ENCODE data around the gene CCR4. TPM values are rescaled to one million over a fixed set of nuclear protein-coding genes. Genes with fewer than 3 reads are reported as not detected.
"Not testable (repeated sequence)": the region's sequence is repeated elsewhere in the genome, so short reads cannot be mapped to it uniquely, and the experiment has no call there.

The CCR4 gene
- total and polyA plus RNA-seq, 2 donors (not counting 1 experiment from before 2014, with no cell fraction given): not detected

DNA sequence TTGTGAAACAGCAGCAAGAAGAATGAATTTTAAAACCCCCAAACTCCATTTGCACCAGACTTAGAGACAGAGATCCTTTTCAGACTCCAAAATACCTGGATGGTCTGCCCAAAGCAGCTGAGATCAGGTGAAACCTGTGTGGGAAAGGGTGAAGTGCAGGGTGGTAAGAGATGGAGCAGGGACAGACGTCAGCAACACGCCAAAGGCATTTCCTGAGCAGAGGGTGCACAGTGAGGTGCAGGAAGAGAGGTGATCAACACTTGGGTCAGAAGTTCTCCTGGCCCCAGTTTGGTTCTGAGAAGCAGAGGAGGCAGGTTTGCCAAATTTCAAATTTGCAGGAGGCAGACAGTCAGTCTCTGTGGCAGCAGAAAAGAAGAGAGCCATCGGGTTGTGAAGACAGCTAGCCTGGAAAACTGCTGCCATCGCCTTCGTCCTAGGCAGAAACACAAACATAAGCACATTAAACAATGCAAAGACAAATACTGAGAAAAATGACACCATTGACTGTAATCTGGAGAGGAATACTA, 9.8 kb downstream of the CCR4 start:
- no peak overlapping the region for H3K4me2 ChIP-seq (ENCODE audit: extremely low read depth, insufficient read depth, low read length)
- no peaks in the 10 kb centered on the region for H4K20me1 ChIP-seq (ENCODE audit: control insufficient read depth, extremely low read depth, insufficient read depth, low read length)
- TF ChIP-seq, protein P1, sequence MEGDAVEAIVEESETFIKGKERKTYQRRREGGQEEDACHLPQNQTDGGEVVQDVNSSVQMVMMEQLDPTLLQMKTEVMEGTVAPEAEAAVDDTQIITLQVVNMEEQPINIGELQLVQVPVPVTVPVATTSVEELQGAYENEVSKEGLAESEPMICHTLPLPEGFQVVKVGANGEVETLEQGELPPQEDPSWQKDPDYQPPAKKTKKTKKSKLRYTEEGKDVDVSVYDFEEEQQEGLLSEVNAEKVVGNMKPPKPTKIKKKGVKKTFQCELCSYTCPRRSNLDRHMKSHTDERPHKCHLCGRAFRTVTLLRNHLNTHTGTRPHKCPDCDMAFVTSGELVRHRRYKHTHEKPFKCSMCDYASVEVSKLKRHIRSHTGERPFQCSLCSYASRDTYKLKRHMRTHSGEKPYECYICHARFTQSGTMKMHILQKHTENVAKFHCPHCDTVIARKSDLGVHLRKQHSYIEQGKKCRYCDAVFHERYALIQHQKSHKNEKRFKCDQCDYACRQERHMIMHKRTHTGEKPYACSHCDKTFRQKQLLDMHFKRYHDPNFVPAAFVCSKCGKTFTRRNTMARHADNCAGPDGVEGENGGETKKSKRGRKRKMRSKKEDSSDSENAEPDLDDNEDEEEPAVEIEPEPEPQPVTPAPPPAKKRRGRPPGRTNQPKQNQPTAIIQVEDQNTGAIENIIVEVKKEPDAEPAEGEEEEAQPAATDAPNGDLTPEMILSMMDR (conservative IDR thresholded peaks at IDR 0.05 in 1 of 2, IDR thresholded peaks at IDR 0.05 in 1 of 2; ENCODE audit: low read depth in 1 of 2, low read length in 2 of 2): no peak
- no peak for TF ChIP-seq EZH2 (IDR thresholded peaks at IDR 0.05; ENCODE audit: low read length, missing control alignments)
- no peak overlapping the region for H3K9ac ChIP-seq (ENCODE audit: insufficient read depth, low read length)
- no peaks in the 10 kb centered on the region for H3K79me2 ChIP-seq (ENCODE audit: control insufficient read depth, insufficient read depth, low read length)
- no peak overlapping the region for H2AFZ ChIP-seq (ENCODE audit: low read length)
- no peaks in the 10 kb centered on the region for H3K36me3 ChIP-seq (ENCODE audit: control insufficient read depth, insufficient read depth, low read length)
- no peak overlapping the region for H3K4me3 ChIP-seq (replicated peaks in 1 of 4; ENCODE audit: control extremely low read depth in 1 of 4, insufficient read depth in 1 of 4, low read depth in 3 of 4, low read length in 4 of 4)
- no peaks in the 10 kb centered on the region for H3K27me3 ChIP-seq (ENCODE audit: control insufficient read depth, insufficient read depth, low read length)
- no peaks in the 10 kb centered on the region for H3K9me3 ChIP-seq (ENCODE audit: control insufficient read depth, insufficient read depth, low read depth, low read length)
- no peak for DNase-seq (ENCODE audit: low read depth in 2 of 2)
- H3K4me1 ChIP-seq (ENCODE audit: control insufficient read depth, extremely low read depth, insufficient read depth, low read length): no peaks in the 10 kb centered on the region
- no peak overlapping the region for H3K27ac ChIP-seq (ENCODE audit: insufficient read depth, low read length)

DNA sequence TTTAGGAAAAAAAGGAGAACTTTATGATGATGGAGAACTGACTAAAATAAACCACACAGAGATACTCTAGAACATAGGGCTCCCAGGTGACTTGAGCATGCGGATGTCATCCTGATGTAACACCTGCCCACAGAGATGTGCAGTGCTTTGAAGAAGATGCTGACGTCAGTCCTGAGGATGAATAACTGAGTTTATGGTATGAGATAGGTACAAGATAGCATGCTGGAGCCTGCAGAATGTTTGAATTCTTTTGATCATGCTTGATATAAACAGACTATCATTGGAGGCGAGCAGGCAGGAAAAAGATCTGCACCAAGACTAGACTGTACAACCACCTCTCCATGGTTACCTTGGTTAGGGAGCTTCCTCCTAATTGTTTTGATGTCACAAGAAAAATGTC, 12.4 kb downstream of the CCR4 start:
- Histone ChIP-seq H4K20me1 (ENCODE audit: control insufficient read depth, extremely low read depth, insufficient read depth, low read length) (no peaks in the 10 kb centered on the region), H3K4me2 (ENCODE audit: extremely low read depth, insufficient read depth, low read length) (no peak overlapping the region), H2AFZ (ENCODE audit: low read length) (no peak overlapping the region), H3K79me2 (ENCODE audit: control insufficient read depth, insufficient read depth, low read length) (no peaks in the 10 kb centered on the region), H3K27me3 (ENCODE audit: control insufficient read depth, insufficient read depth, low read length) (no peaks in the 10 kb centered on the region), H3K4me3 (replicated peaks in 1 of 4; ENCODE audit: control extremely low read depth in 1 of 4, insufficient read depth in 1 of 4, low read depth in 3 of 4, low read length in 4 of 4) (no peak overlapping the region), H3K9ac (ENCODE audit: insufficient read depth, low read length) (no peak overlapping the region), H3K4me1 (ENCODE audit: control insufficient read depth, extremely low read depth, insufficient read depth, low read length) (no peaks in the 10 kb centered on the region), H3K27ac (ENCODE audit: insufficient read depth, low read length) (no peak overlapping the region), H3K36me3 (ENCODE audit: control insufficient read depth, insufficient read depth, low read length) (no peaks in the 10 kb centered on the region), H3K9me3 (ENCODE audit: control insufficient read depth, insufficient read depth, low read depth, low read length) (no peaks in the 10 kb centered on the region)
- no peak for TF ChIP-seq EZH2 (IDR thresholded peaks at IDR 0.05; ENCODE audit: low read length, missing control alignments)
- TF ChIP-seq, protein P1 (conservative IDR thresholded peaks at IDR 0.05 in 1 of 2, IDR thresholded peaks at IDR 0.05 in 1 of 2; ENCODE audit: low read depth in 1 of 2, low read length in 2 of 2): no peak
- DNase-seq (ENCODE audit: low read depth in 2 of 2): no peak

DNA sequence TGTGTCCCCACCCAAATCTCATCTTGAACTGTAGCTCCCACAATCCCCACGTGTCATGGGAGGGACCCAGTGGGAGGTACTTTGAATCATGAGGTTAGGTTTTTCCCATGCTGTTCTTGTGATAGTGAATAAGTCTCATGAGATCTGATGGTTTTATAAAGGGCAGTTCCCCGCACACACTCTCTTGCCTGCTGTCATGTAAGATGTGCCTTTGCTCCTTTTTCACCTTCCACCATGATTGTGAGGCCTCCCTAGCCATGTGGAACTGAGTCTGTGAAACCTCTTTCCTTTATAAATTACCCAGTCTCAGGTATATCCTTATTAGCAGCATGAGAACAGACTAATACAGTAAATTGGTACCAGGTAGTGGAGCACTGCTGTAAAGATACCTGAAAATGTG, 13.3 kb downstream of the CCR4 start:
- H3K27ac ChIP-seq (ENCODE audit: insufficient read depth, low read length); H2AFZ ChIP-seq (ENCODE audit: low read length); H3K4me1 ChIP-seq (ENCODE audit: control insufficient read depth, extremely low read depth, insufficient read depth, low read length); H3K9me3 ChIP-seq (ENCODE audit: control insufficient read depth, insufficient read depth, low read depth, low read length); H3K27me3 ChIP-seq (ENCODE audit: control insufficient read depth, insufficient read depth, low read length); H3K9ac ChIP-seq (ENCODE audit: insufficient read depth, low read length); H3K79me2 ChIP-seq (ENCODE audit: control insufficient read depth, insufficient read depth, low read length); H4K20me1 ChIP-seq (ENCODE audit: control insufficient read depth, extremely low read depth, insufficient read depth, low read length); H3K4me2 ChIP-seq (ENCODE audit: extremely low read depth, insufficient read depth, low read length); DNase-seq (ENCODE audit: low read depth in 2 of 2); H3K36me3 ChIP-seq (ENCODE audit: control insufficient read depth, insufficient read depth, low read length); H3K4me3 ChIP-seq (replicated peaks in 1 of 4; ENCODE audit: control extremely low read depth in 1 of 4, insufficient read depth in 1 of 4, low read depth in 3 of 4, low read length in 4 of 4): not testable (repeated sequence)

DNA sequence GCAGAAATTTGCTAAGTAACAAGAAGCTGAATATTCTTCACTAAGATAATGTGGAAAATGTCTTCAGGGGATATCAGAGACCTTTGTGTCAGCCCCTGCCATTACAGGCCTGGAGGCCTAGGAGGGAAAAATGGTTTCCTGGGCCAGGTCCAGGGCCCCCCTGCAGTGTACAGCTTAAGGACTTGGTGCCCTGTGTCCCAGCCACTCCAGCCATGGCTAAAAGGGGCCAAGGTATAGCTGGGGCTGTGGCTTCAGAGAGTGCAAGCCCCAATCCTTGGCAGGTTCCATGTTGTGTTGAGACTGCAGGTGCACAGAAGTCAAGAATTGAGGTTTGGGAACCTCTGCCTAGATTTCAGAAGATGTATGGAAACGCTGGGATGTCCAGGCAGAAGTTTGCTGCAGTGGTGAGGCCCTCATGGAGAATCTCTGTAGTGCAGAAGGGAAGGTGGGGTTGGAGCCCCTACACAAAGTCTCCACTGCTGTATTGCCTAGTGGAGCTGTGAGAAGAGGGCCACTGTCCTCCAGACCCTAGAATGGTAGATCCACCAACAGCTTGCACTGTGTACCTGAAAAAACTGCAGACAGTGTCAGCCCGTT, 14.3 kb downstream of the CCR4 start:
- not testable (repeated sequence) for H3K4me1 ChIP-seq (ENCODE audit: control insufficient read depth, extremely low read depth, insufficient read depth, low read length); H3K79me2 ChIP-seq (ENCODE audit: control insufficient read depth, insufficient read depth, low read length); H2AFZ ChIP-seq (ENCODE audit: low read length); H4K20me1 ChIP-seq (ENCODE audit: control insufficient read depth, extremely low read depth, insufficient read depth, low read length); H3K36me3 ChIP-seq (ENCODE audit: control insufficient read depth, insufficient read depth, low read length); H3K27me3 ChIP-seq (ENCODE audit: control insufficient read depth, insufficient read depth, low read length); DNase-seq (ENCODE audit: low read depth in 2 of 2); H3K9ac ChIP-seq (ENCODE audit: insufficient read depth, low read length); H3K27ac ChIP-seq (ENCODE audit: insufficient read depth, low read length); H3K9me3 ChIP-seq (ENCODE audit: control insufficient read depth, insufficient read depth, low read depth, low read length); H3K4me2 ChIP-seq (ENCODE audit: extremely low read depth, insufficient read depth, low read length); H3K4me3 ChIP-seq (replicated peaks in 1 of 4; ENCODE audit: control extremely low read depth in 1 of 4, insufficient read depth in 1 of 4, low read depth in 3 of 4, low read length in 4 of 4)

DNA sequence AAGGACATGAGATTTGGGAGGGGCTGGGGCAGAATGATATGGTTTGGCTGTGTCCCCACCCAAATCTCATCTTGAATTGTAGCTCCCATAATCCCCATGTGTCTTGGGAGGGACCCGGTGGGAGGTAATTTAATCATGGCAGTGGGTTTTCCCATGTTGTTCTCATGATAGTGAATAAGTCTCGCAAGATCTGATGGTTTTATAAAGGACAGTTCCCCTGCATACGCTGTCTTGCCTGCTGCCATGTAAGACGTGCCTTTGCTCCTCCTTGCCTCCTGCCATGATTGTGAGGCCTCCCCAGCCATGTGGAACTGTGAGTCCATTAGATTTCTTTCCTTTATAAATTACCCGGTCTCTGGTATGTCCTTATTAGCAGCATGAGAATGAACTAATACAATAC, 15.2 kb downstream of the CCR4 start:
- not testable (repeated sequence) for H4K20me1 ChIP-seq (ENCODE audit: control insufficient read depth, extremely low read depth, insufficient read depth, low read length); H3K36me3 ChIP-seq (ENCODE audit: control insufficient read depth, insufficient read depth, low read length); H3K27ac ChIP-seq (ENCODE audit: insufficient read depth, low read length); DNase-seq (ENCODE audit: low read depth in 2 of 2); H3K4me2 ChIP-seq (ENCODE audit: extremely low read depth, insufficient read depth, low read length); H3K9me3 ChIP-seq (ENCODE audit: control insufficient read depth, insufficient read depth, low read depth, low read length); H3K4me1 ChIP-seq (ENCODE audit: control insufficient read depth, extremely low read depth, insufficient read depth, low read length); H3K27me3 ChIP-seq (ENCODE audit: control insufficient read depth, insufficient read depth, low read length); H3K79me2 ChIP-seq (ENCODE audit: control insufficient read depth, insufficient read depth, low read length); H3K4me3 ChIP-seq (replicated peaks in 1 of 4; ENCODE audit: control extremely low read depth in 1 of 4, insufficient read depth in 1 of 4, low read depth in 3 of 4, low read length in 4 of 4); H2AFZ ChIP-seq (ENCODE audit: low read length); H3K9ac ChIP-seq (ENCODE audit: insufficient read depth, low read length)
